Left cardiac atrium (tissue), 4 donors: ENCODE results near the gene AGBL1. TPM values are rescaled to one million over a fixed set of nuclear protein-coding genes. Genes with fewer than 3 reads are reported as not detected.

Experiments
- ATAC-seq, 2 donors: fragments of 200-7000 bp; cut with Tn5 transposase; one replicate each; pipeline ENCODE4 v1.9.1; 2020; ENCODE audit warnings: mild to moderate bottlenecking in 2 of 2, moderate library complexity in 2 of 2
- DNase-seq: peaks from one replicate; pipeline ENCODE4 v3.0.0-alpha.2; 2020
- intact Hi-C, 2 donors: fragments of 100-400 bp; cut with DNase I; formaldehyde crosslinking; loops; one replicate each; pipeline versions ENCODE4 v1.14.1 to v1.15.1; 2022 to 2023
- total RNA-seq, 2 donors: library from RNA; stranded (reverse); fragmentation: NEBNext Ultra II Directional; extraction: Animal tissue kit (Norgen Biotek cat#: 25700); gene quantifications; one replicate each; pipeline ENCODE4 v1.2.1, GENCODE V29; 2021
- donor health status: DM: no; HTN: yes; CAD: no.
- donor health status: DM: no; HTN: yes; CAD: no; lungs with severe emphysema.
- donor health status: DM: yes; HTN: yes; CAD: no.
- donor health status: Dilated cardiomyopathy.

AGBL1 gene
- total RNA-seq, 2 donors from 2014 or later: 0.05 TPM; not detected in 1

DNA sequence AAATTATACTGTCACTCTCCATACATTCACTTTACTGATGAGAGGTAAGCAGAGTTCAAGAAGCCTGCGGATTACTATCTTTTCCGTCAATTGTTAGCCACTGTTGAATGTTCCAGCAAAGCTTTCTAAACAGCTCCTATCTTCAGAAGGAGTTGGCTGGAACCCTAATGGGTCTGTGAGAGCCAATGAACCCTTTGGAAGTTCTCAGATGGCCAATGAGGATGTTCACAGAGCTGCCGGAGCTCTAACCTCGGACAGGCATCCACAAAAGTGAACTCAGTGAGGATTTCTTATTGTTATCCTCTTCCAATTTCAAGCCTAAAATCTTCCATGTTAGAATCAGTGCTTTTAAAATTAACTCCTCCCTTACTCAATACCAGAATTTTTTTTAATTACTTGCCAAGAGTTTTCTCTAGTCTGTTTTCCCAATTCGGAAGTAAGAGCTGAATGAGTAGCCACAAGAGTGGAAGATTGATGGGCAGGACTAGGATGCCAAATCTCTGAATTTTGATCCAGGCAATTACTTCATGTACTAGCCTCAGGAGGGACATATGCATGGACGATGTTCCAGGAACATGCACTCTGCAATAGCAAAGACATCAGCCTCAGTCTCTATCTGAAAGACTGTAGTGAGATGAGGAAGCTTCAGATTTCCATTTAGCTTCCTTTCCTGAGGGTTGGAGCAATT is 78.1 kb downstream of the AGBL1 start:
- intact Hi-C loops: no loop called here
- ATAC-seq: no peak
- DNase-seq: no peak

DNA sequence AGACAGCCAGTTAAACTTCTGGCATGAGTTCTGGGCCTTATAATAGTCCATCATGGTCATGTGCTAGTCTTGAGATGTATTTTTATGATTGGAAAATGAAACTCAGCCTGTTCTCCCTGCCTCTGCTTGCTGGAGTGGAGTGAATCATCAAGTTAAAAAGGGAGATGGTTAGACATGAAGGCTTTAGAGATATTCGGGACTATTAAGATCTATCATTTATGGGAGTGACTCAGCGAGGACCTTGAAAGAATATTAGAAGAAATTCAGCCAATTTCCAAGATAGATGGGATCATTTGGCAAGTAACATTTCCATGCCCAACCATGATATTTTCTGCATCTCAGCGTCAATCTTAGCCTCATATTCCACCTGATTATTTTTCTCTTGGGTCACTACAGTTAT is 79.8 kb downstream of the AGBL1 start:
- intact Hi-C loops: no loop called here
- ATAC-seq: no peak
- DNase-seq: no peak

DNA sequence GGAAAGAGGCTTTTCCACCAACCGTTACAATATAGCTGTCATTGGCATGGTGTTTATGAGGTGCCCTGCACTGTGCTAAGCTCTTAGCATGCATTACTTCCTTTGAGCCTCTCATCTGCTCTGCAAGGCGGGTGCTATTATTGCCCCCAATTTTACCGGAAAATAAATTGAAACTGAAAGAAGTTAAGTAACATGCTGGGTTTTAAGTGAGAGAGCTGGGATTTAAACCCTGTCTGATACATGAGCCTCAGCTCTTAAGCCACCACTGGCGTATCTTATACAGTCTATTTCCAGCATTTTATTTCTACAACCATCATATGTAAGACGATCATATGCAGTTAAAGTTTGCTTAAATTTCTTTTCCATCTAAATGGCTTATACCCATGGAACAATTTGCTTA is 81.6 kb downstream of the AGBL1 start:
- DNase-seq (no peak), ATAC-seq (no peak)
- intact Hi-C loops: no loop called here

DNA sequence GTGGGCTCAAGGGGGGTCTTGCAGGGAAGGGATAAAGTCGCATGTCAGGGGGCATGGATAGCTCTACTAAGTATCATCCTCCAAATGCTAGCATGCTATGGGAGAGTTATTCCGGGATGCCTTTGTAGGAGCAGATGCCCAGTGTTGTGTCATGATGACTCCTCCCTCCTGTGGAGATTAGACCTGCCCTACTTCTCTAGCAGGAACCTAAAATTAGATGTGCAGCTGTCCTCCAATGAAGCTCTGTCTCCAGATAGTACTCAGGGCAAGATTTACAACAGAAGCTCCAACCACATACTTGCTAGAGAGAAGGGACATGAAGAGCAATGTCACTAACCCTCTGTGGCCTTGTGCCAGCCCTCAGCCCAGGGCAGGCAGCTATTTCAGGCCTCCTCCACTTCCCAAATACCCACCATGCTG is 82.5 kb downstream of the AGBL1 start:
- DNase-seq (peak; percentile 55), ATAC-seq (peak; percentile 30 to 91)
- intact Hi-C loops: no loop called here

DNA sequence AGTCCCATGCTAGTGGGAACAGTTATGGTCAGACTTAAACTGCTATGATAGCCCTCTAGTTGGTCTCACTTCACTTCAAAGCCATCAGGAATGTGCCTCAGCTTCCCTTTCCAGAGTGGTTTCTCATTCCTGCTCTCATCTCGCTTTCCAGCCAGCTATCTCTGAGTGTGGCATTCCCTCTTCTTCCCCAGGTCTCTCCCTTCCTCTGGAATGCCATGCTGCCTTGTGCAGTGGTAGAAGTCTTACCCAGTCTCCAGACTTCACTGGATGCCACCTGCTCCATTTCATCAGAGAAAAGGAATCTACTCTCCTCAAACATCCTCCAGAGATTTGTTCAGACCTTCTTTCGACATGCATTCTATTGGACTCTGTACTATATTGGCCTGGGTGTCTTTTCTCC is 83.0 kb downstream of the AGBL1 start:
- DNase-seq: no peak
- no peak for ATAC-seq
- intact Hi-C loops: no loop called here

DNA sequence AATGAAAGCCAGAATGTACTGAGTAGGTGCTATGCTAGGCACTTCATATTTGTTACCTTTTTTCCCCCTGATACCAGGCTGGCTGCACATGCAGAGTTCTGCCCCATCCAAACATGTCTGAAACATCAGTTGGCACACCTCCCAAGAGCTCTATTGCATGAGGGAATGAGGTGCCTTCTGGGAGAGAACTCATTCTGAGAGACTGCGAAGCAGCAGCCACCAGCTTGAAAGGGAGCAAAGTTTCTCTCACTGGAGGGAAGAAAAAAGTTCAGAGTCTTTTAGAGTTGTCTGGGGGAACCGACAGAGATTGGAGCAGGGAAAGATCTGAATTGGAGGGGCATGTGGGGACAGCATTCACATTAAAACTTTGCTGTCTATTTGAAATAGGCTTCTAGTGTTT is 84.1 kb downstream of the AGBL1 start:
- ATAC-seq (peak in 1 of 2 donors; percentile 15), DNase-seq (no peak)
- intact Hi-C loops: no loop called here

DNA sequence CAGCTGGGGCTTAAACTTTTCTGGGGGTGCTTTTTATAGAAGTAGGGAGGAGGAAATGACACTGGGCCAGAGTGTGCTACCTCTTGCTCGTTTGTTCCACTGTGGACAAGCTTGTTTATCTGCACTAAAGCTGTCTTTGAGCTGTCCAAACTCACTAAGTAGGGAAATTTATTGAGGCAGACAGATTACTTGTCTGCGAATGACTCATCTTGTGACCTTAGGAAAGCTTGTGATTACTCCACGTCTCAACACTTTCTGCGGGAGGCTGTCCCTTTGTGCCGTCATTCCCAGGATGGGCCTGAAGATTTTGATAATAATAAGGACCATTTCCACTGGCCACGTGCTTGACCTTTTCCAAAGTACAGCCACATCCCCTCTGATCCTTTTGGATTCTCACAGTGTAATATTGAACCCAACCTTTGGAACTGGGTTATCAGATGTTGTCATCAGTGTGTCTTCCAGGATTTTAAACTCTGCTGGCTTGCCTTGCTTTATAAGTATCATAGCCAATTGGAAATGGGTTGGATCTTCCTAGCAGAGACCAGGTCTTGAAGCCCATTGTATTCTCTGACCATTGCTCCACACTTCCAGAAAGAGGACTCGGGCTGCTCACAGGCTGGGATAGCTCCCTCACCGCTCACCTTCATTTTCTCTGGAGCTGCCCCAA is 84.7 kb downstream of the AGBL1 start:
- intact Hi-C loops: no loop called here
- ATAC-seq (peak in 1 of 2 donors; percentile 65), DNase-seq (peak; percentile 38)

DNA sequence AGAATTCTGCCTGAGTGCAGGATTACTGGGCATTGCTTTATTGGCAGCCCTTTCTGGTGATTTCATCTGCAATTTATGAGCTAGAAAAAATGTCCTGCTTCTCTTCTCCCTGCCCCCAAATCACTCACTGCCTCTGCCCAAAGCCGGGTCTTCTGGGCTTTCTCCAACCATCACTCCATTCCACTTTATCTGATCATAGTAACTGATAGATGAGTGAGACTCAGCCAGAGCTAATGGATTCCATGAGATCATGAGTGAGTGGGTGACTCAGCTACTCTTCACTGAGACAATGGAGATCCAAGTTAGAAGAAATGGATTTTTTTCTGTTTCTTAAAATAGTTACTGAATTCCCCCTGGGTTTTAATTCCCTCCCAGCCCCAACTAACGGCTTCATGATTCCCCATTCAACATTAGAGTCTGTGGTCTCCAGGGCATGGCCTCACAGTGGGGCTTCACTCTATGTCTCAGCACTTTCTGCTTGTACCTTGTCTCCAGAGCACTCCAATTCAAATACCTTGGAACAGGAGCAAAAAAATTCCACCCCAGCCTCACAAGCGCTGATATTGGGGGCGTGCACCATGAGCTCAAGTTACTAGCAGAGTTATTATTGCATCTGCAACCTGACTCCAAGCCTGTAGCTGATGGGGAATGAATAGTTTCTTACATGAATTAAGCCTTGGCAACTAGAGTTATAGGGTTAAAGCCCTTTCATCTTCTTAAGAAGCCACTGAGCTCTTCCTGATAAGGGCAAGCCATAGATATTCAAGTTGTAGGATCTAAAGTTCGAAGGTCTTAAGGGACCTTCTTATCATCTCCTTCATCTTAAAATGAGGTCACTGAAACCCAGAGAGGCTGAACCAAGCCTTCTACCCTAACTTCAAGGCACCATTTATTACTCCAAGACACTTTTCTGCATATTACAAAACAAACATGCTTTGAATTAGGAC is 85.9 kb downstream of the AGBL1 start:
- intact Hi-C loops: no loop called here
- no peak for DNase-seq
- ATAC-seq: no peak

DNA sequence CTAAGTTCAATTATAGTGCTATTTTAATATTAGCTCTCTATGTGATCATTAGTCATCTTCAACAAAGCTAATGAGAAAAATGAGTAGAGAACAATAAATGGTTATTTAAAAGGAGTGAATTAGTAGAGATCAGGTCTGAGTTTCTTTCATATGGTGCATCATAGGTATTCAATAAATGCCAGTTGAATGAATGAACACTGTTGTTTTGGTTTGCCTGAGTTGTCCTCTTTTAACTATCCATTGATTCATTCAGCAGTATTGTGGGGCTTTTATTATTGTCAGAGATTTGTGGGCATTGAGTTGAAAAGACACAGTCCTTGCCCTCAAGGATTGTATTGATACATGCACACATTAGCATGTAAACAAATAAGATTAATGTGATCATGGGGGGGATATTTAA is 88.2 kb downstream of the AGBL1 start:
- no peak for DNase-seq
- intact Hi-C loops: no loop called here
- no peak for ATAC-seq

DNA sequence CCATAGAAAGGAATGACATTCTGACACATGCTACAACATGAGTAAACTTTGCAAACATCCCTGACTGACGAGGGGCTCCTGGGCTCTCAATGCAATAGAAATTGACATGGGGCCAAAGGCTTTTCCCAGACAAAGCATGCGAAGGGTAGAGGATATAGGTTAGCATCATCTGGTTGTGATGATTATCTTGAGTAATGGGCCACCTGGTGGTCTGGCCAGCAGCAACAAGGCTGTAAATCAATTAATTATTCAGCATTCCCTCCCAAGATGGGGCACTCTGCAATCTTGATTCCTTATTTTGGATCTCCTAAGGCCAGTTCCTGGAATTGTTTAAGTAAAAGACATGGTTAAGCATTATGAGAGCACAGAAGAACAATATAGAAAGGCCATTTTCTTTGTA is 99.2 kb downstream of the AGBL1 start:
- DNase-seq (no peak), ATAC-seq (no peak)
- intact Hi-C loops: no loop called here

DNA sequence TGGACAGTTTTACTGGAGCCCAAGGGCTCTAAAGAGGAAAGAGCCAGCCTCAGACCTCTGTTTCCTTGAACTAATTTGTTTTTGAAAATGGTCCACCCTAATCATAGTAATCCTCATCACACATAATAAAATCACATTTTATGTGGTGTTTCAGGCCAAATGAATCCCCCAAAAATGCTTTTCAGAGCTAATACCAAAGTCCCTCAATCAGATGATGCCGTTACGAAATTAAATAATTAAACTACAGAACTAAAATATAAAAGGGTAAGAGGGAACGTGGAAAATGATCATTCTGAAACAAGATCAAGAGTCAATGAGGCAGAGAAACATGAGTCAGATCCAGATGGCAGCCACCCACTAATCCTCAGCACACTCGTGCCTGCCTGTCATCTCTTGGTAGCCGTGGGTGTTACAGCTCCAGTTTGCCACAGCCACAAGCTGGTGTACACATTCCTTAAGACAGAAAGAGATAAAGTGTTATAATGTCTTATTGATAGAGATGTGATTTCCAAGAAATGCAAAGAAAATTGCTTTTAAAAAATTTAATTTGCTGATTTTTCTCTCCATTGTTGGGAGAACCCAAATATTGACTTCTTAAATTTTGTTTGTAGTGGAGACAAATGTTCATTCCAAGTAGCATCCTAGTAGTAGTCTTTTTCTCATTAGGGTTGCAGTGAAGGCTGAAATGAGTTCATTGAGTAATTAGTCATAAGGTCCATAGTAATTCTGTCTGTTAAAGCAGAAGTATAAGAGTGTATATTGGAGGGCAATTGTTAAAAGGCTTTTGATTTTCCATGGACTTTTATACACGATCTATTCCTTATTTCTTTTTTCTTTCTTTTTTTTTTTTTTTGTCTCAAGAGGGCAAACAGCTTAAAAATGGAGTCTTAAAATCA is 104.2 kb downstream of the AGBL1 start:
- no peak for ATAC-seq
- no peak for DNase-seq
- intact Hi-C loops: no loop called here

DNA sequence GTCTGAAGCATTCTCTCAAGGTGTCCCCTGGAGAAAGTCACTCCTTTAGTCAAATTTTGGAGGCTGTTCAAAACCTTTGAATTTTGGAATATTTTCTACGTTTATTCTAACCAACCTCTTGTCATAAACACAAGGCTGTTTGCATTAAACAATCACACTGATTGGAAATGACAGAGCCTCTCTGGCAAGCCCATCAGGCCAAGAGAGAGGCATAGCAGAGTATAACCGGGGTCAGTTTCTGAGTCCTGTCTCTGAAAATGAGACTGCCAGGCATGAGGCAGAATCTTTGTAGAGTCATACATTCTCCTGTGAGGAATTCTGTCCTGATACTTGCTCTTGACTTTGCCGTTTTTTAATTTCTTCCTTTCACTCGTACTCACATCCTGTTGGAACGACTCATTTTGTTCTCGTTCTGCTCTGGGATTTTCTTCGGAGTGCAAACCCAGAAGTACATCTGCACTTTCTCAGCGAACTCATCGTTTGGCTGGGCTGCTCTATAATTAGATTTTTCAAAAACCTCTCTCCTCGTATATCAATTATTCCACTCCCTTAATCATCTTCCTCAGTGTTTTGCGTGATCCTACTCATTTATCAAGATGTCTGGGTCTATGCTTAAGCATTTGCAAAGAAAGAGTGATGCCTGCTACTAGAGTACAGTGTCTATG is 114.2 kb downstream of the AGBL1 start:
- ATAC-seq (no peak), DNase-seq (no peak)
- intact Hi-C loops: no loop called here

DNA sequence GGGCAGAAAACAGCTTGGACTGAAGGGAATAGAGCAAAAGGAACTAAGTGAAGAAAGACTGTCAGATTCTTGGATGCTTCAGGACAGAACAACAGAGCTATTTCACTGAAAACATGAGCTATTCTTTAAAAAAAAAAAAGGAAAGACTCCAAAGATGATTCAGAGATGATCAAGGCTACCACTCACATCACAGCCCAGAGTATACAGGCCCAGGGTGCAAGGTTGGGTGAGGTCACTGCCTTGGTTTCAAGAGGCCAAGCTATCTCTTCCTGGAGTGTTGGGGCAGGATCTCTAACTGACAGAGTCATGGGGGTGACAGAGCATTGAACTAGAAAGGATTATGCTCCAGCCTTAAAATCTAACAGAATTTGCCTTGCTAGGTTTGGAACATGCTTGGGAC is 118.1 kb downstream of the AGBL1 start:
- intact Hi-C loops: no loop called here
- DNase-seq (no peak), ATAC-seq (no peak)

DNA sequence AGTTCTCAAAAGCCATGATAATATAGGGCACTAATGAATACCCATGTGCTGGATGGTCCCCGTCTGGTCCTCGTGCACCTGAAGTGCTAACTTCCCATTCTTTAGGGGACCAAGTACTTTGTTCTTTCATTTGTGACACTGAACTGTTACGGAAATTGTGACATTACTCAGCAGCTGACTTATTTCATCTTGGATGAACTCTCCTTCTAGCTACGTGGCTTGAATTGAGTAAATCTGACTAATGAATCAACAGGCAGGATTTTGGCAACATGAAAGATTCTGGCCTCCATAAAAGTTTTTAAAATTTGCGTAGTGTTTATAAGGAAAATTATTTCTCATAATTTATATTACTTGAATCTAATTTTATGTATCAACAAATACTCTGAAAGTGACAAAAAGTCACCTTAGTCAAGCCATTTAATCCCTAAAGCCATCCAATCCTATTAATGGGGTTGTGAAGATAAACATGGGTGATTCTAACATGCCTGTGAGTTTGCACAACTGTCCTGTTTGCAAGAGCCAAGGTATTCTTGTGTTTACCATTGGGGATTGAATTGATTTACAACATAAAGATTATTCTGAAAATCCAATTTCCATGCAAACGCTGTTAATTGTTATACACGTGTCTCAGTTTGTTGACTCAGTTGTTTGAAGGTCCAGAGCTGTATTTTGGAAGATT is 119.9 kb downstream of the AGBL1 start:
- no peak for ATAC-seq
- no peak for DNase-seq
- intact Hi-C loops: no loop called here

DNA sequence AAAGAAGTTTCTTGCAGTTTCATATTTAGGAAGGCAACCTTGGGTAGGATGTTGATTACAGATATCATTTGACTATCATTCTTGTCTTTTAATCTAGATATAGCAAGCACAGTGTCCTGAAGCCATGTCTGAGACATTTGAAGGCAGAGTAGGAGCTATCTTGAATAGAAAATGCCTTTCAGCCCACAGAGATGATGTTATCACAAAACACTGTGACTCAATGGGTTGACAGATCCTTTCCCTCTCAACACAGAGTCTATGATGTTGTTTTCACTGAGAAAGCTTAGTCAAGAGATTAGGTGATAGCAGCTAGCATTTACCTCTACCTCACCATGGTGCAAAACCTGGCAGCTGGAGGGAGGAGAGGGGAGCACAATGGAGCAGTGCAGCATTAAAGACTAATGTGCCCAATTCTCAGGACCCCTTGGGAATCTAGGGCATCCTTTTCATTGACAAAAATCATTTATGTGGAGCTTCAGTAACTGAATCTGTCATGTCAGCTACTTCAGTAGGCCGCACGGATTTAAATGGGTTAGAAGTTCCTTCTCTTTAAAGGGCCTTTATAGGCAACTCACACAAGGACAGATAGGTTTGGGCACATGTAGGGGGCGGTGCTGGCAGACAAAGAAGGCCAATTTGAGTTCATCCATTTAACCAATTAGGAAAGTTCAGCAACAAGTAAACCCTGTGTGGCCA is 121.8 kb downstream of the AGBL1 start:
- intact Hi-C loops: no loop called here
- ATAC-seq: no peak
- DNase-seq: no peak

DNA sequence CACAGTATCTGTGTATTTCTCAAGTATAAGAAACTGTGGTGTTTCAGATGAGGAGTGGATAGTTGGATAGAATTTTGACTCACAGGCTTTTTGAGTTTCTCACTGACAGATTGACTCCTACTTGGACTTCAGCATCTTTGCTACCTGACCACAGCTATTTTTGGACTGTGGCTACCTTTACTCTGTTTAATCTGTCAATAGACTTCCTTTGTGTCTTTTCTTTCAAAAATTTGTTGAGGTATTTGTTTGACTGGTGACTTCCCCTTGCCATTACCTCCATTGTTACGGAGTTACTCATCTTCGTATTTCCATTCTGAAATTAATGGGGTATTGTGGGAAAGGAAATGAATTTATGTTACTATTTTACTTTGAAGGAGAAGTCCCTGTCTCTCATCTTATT is 123.8 kb downstream of the AGBL1 start:
- no peak for DNase-seq
- no peak for ATAC-seq
- intact Hi-C loops: no loop called here

DNA sequence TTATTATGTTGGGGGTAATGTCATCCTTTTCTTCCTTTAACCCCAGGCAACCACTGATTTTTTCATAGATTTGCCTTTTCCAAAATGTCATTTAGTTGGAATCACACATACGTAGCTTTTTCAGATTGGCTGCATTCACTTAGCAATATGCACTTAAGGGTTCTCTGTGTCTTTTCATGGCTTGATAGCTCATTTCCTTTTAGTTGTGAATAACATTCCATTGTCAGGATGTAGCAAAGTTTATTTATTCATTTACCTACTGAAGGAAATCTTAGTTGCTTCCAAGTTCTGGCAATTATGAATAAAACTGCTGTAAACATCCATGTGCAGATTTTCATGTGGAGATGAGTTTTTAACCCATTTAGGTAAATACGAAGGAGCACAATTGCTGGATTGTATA is 125.4 kb downstream of the AGBL1 start:
- no peak for ATAC-seq

DNA sequence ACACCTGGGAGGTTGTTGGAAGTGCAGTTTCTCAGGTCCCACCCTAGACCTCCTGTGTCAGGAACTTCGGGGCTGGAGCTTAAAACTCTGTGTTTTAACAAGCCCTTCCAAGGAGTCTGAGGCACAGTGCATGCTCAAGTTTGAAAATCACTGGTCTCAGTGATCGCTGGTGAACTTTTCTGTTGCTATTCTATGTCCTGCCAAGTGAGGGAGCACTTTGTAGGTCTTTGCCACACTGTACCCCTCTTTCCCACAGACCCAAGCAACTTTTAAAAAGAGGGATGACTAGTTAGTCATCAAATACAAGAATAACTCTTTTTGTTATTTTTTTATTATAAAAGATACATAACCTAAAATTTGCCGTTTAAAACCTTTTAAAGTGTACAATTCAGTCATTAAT is 133.7 kb downstream of the AGBL1 start:
- no peak for DNase-seq
- ATAC-seq: no peak
- intact Hi-C loops: no loop called here

More for the DNA sequence above, 125.4 kb downstream of the AGBL1 start:
- intact Hi-C loops: no loop called here
- no peak for DNase-seq
